Stimulated activated CD8-positive, alpha-beta memory T cell treated with anti-CD3 and anti-CD28 coated beads, Interleukin-2, amount 100 ng/mL, for 1 hour (primary cell): Measurements from ENCODE around the gene IGFBPL1.
"Not testable (repeated sequence)": the region's sequence is repeated elsewhere in the genome, so short reads cannot be mapped to it uniquely, and the experiment has no call there.

Source experiments
- DNase-seq, 2 donors: peaks; one replicate each; pipeline ENCODE4 v3.0.0-alpha.2; 2020; ENCODE audit warnings: low read depth in 2 of 2

Gene IGFBPL1

DNA sequence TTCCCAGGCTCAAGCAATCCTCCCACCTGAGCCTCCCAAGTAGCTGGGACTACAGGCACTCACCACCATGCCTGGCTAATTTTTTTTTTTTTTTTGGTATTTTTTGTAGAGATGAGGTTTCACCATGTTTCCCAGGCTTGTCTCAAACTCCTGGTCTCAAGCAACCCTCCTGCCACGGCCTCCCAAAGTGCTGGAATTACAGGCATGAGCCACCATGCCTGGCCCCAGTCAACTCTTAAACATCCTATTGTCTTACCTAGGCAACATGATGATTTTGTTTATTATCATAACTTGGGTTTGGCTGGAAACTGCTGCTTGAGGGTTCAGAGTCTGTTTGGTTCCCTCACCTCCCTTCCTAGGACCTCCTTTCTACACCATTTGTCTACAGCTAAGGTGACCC, 25.1 kb downstream of the IGFBPL1 start:
- DNase-seq = not testable (repeated sequence)

DNA sequence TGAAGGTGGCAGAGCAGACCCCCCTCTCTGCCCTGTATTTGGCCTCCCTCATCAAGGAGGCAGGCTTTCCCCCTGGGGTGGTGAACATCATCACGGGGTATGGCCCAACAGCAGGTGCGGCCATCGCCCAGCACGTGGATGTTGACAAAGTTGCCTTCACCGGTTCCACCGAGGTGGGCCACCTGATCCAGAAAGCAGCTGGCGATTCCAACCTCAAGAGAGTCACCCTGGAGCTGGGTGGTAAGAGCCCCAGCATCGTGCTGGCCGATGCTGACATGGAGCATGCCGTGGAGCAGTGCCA, 27.9 kb downstream of the IGFBPL1 start:
- no peak for DNase-seq

DNA sequence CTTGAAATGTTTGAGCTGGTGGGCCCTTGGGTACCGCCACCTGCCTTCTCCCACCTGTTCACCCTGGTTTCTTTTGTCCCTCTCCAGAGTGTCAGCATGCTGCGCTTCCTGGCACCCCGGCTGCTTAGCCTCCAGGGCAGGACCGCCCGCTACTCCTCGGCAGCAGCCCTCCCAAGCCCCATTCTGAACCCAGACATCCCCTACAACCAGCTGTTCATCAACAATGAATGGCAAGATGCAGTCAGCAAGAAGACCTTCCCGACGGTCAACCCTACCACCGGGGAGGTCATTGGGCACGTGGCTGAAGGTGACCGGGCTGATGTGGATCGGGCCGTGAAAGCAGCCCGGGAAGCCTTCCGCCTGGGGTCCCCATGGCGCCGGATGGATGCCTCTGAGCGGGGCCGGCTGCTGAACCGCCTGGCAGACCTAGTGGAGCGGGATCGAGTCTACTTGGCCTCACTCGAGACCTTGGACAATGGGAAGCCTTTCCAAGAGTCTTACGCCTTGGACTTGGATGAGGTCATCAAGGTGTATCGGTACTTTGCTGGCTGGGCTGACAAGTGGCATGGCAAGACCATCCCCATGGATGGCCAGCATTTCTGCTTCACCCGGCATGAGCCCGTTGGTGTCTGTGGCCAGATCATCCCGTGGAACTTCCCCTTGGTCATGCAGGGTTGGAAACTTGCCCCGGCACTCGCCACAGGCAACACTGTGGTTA, 28.4 kb downstream of the IGFBPL1 start:
- DNase-seq = no peak

- DNase-seq = no peak
Observed at GRCh38 chr9:38394416-38394815, 29.8 kb downstream of the IGFBPL1 start.

- no peak for DNase-seq
Observed at GRCh38 chr9:38393128-38393796, 31.0 kb downstream of the IGFBPL1 start.

GRCh38 chr9:38392235-38393127, 31.8 kb downstream of the IGFBPL1 start, which contains the start of gene ALDH1B1:
TSS of gene ALDH1B1 (plus strand) at chr9:38392702. CDS start at chr9:38395749, 3,047 bp downstream.
- peak; percentile 35 to 41 for DNase-seq

DNA sequence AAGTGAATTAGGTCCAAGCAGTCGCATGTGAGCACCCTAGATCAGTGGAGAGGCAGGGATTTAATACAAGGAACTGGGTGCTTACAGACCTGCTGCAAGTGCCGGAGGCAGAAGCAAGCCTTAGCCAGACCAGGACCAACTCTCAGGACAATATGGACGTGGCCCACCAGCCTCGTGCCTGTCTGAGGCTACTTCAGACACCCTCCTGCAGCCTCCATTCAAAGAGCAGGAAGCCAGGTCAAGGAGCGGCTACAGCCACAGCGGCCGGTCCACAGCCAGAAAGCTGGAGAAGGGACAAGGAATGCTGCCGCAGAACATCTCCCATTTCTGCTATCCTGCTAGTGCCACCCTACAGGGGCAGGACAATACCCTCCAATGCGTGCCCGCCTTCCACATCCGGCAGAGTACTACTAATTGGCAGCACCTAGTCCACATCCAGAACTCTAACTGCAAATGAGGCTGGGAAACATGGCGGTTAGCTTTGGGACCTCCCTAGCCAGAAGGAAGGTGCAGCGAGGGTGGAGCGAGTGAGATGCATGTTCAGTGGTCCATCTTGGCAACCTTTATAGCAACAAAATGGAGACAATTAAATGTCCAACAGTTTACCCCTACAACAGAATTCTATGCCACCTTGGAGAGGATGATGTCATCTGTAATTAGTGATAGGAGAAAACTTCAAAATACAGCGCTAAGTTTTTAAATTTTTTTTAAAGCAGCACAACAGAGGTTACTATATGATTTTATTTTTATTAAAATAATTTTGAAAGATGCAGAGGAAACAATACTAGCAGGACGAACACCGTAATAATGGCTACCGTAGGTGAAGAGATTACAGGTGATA, 32.8 kb downstream of the IGFBPL1 start:
- DNase-seq = no peak

- DNase-seq = no peak
Observed at GRCh38 chr9:38390851-38391250, 33.4 kb downstream of the IGFBPL1 start.

DNA sequence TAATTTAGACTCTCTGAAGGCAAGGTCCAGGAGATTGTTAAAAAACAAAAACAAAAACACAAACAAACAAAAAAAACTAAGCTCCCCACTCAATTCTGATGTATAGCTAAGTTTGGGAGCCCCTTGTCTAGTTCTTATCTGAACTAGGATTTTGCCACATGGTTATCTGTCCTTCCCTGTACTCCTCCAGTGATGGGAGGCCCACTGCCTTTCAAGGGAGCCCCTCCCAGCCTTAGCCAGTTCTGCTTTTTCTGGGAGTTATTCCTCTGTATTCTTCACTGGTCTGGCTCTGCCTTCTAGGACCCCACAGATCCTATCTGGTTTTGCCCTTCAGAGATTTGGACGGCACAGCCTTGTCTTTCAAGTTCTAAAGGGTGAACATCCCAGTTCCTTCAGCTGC, 33.8 kb downstream of the IGFBPL1 start:
- no peak for DNase-seq

- DNase-seq = no peak
Observed at GRCh38 chr9:38389313-38389712, 34.9 kb downstream of the IGFBPL1 start.

DNA sequence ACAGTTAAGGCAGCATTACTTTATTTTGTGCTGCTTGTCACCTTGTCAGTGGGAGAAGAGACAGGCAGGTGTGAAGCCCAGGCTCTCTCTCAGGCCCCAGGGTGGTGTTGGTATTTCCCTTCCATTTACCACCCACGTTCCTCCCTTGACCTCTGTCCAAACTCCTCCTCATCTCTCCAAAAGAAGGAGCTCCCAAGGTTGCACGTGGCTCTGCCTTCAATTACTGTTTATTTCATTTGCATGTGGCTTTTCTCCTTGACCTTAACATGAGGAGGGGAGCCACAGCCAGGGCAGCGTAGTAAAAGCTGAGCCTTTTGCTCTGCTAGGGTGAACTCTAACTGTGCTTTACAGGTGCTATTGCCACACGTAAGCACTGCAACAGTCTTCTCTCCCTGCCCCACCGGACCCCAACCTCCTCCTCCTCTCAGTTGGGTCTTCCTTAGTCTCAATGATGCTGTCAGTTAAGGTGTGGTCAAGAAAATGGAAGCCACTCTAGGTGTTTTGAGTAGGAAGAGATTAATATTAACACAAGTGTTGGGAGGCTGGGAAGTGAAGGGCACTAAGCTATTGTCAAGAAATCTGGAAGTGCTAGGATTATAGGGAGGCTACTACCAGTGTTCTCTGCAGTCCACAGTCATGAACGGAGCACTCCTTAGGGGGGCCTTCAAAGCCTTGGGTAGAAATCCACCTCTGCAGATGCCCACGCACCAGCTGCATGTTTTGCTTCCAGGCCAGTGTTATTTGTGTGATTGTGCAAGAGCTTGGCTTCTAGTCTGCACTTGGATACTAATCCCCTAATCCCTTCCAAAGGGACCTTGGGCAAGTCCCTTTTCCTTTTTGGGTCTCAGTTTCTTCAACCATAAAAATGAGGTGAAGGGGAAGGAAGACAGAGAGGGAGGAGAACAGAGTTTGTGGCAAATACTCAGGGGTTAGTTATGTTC, 35.7 kb downstream of the IGFBPL1 start:
- no peak for DNase-seq

- DNase-seq = no peak
Observed at GRCh38 chr9:38387751-38388150, 36.5 kb downstream of the IGFBPL1 start.

DNA sequence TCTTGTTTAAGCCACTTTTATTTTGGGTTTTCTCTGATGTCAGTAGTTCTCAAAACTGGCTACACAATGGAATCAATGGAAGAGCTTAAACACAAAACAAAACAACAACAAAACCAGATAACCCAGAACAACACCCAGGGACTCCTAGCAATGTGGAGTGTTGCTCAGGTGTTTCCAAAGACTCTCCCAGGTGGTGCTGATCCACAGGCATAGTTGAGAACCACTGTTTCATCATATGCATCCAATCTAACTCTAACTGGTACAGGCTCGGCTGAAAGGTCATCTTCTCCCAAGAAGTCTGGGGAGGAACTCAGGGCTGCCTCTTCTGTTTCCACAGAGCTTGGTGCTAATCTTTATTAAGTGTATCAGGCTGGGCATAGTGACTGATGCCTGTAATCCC, 37.2 kb downstream of the IGFBPL1 start:
- no peak for DNase-seq

DNA sequence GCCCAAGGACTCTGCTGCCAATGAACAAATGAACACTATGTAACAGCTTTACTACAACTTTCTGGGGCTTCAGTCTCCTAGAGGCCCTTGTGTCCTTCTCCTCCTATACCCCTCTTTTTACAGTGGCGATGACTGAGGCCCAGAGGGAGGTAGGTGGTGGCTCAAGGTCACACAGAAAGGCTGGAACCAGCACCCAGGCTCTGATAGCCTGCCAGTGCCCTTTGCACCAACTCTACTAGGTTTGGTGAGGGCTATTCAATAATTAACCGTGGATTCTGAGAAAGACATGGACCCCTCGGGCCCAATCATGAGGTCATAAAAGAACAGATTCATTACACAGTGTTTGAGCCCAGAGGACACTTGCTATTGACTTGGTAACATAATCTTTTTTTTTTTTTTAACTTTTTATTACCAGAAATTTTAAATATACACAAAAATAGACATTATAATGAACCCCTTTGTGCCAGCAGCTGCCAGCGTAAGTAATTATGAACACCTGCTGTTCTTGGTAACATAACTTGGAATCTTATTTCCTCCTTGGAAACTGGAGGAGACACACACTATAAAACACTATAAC, 37.8 kb downstream of the IGFBPL1 start:
- no peak for DNase-seq

- DNase-seq = no peak
Observed at GRCh38 chr9:38385896-38386295, 38.4 kb downstream of the IGFBPL1 start.

GRCh38 chr9:38384990-38385848, 39.0 kb downstream of the IGFBPL1 start:
- no peak for DNase-seq

GRCh38 chr9:38382141-38382540, 42.1 kb downstream of the IGFBPL1 start:
- no peak for DNase-seq

- DNase-seq = no peak
Observed at GRCh38 chr9:38380872-38381534, 43.3 kb downstream of the IGFBPL1 start.
